DOHH2 (cell line): ENCODE results near the gene ARID3A.

ENCODE experiments used
- H3F3A ChIP-seq: fragments of 200-600 bp; sonication (generic), shearing (Covaris generic); 2 replicates; pipeline ENCODE4 v1.6.0; 2016; ENCODE audit warnings: antibody characterized with exemption, mild to moderate bottlenecking; ENCODE audit not compliant: control insufficient read depth, insufficient read depth
- H3K27ac ChIP-seq: fragments of 200-600 bp; sonication (generic); 2 replicates; pipeline ENCODE4 v1.5.1; 2014; ENCODE audit warnings: low read depth, mild to moderate bottlenecking, low read length, moderate library complexity
- H3K27me3 ChIP-seq: fragments of 200-600 bp; sonication (generic); 2 replicates; pipeline ENCODE4 v1.6.1; 2014; ENCODE audit warnings: mild to moderate bottlenecking, low read length, mixed read lengths; ENCODE audit not compliant: control insufficient read depth
- H3K36me3 ChIP-seq: fragments of 200-600 bp; sonication (generic); 2 replicates; pipeline ENCODE4 v1.6.1; 2014; ENCODE audit warnings: mild to moderate bottlenecking, low read length, moderate library complexity, mixed read lengths; ENCODE audit not compliant: control insufficient read depth
- H3K4me1 ChIP-seq: fragments of 200-600 bp; sonication (generic); 2 replicates; pipeline ENCODE4 v1.6.1; 2014; ENCODE audit warnings: mild to moderate bottlenecking, low read length, mixed read lengths; ENCODE audit not compliant: control insufficient read depth
- H3K4me2 ChIP-seq: fragments of 200-600 bp; sonication (generic); 2 replicates; pipeline ENCODE4 v1.6.0; 2014; ENCODE audit warnings: mild to moderate bottlenecking, low read length, moderate library complexity
- H3K4me3 ChIP-seq: fragments of 200-600 bp; sonication (generic); 2 replicates; pipeline ENCODE4 v1.5.1; 2014; ENCODE audit warnings: mild to moderate bottlenecking, low read length, mixed read lengths
- H3K79me2 ChIP-seq: fragments of 200-600 bp; sonication (generic); 2 replicates; pipeline ENCODE4 v1.6.1; 2014; ENCODE audit warnings: mild to moderate bottlenecking, low read length, mixed read lengths; ENCODE audit not compliant: control insufficient read depth
- H3K9me2 ChIP-seq: fragments of 200-600 bp; sonication (generic); replicated peaks from 2 replicates; pipeline ENCODE4 v1.6.1; 2014; ENCODE audit warnings: mild to moderate bottlenecking, low read length, mixed read lengths; ENCODE audit not compliant: control insufficient read depth
- H3K9me3 ChIP-seq: fragments of 200-600 bp; sonication (generic); 2 replicates; pipeline ENCODE4 v1.6.1; 2014; ENCODE audit warnings: antibody characterized with exemption, low read length, mixed read lengths; ENCODE audit not compliant: control insufficient read depth, insufficient read depth
- H4K20me1 ChIP-seq: fragments of 200-600 bp; sonication (generic); 2 replicates; pipeline ENCODE4 v1.6.0; 2014; ENCODE audit warnings: low read depth, mild to moderate bottlenecking, antibody characterized with exemption, low read length, moderate library complexity; ENCODE audit not compliant: control insufficient read depth, insufficient read depth
- CTCF ChIP-seq: fragments of 200-600 bp; sonication (generic); IDR thresholded peaks from one replicate; pipeline ENCODE4 v1.5.1; 2014; ENCODE audit warnings: antibody characterized with exemption, mild to moderate bottlenecking, low read depth, low read length; ENCODE audit not compliant: poor library complexity, severe bottlenecking
- EZH2phosphoT487 ChIP-seq: fragments of 200-600 bp; sonication (generic); IDR thresholded peaks from 2 replicates; pipeline ENCODE4 v1.6.1; 2017; ENCODE audit warnings: borderline replicate concordance, mild to moderate bottlenecking, antibody characterized with exemption, low read length, moderate library complexity, mixed read lengths

Gene ARID3A

GRCh38 chr19:1018932-1019615, 93.2 kb downstream of the ARID3A start:
- H3K4me1 ChIP-seq, result peaks cover 59% of the 10 kb centered on the region
- peaks cover 40% of the 10 kb centered on the region for H4K20me1 ChIP-seq
- peak overlapping the region; percentile 99 for H3K4me2 ChIP-seq
- TF ChIP-seq CTCF, result no peak
- TF ChIP-seq EZH2phosphoT487, result no peak
- H3K36me3 ChIP-seq, result peaks cover 61% of the 10 kb centered on the region
- peak overlapping the region; percentile 100 for H3K4me3 ChIP-seq
- no peak overlapping the region; the same call in 1 of the 2 replicates for H3K27ac ChIP-seq
- H3K9me3 ChIP-seq, result no peaks in the 10 kb centered on the region
- H3K9me2 ChIP-seq, result no peaks in the 10 kb centered on the region
- H3K79me2 ChIP-seq, result peaks cover 69% of the 10 kb centered on the region
- no peaks in the 10 kb centered on the region for H3K27me3 ChIP-seq
- H3F3A ChIP-seq, result peaks cover 15% of the 10 kb centered on the region

GRCh38 chr19:1019616-1019961, 93.8 kb downstream of the ARID3A start:
- Histone ChIP-seq H3F3A (peaks cover 17% of the 10 kb centered on the region), H3K27ac (peak overlapping the region; percentile 74), H3K79me2 (peaks cover 64% of the 10 kb centered on the region), H3K4me3 (peak overlapping the region; percentile 100), H3K36me3 (peaks cover 56% of the 10 kb centered on the region), H4K20me1 (peaks cover 40% of the 10 kb centered on the region), H3K9me3 (no peaks in the 10 kb centered on the region), H3K27me3 (no peaks in the 10 kb centered on the region), H3K4me1 (peaks cover 59% of the 10 kb centered on the region), H3K4me2 (peak overlapping the region; percentile 99), H3K9me2 (no peaks in the 10 kb centered on the region)
- TF ChIP-seq EZH2phosphoT487, result no peak

- H3K4me3 ChIP-seq, result peak overlapping the region; percentile 100
- peak overlapping the region; percentile 99 for H3K4me2 ChIP-seq
- H3K4me1 ChIP-seq, result peaks cover 59% of the 10 kb centered on the region
- TF ChIP-seq CTCF (no peak), EZH2phosphoT487 (no peak)
- H3K9me3 ChIP-seq, result no peaks in the 10 kb centered on the region
- peaks cover 40% of the 10 kb centered on the region for H4K20me1 ChIP-seq
- no peaks in the 10 kb centered on the region for H3K27me3 ChIP-seq
- H3K9me2 ChIP-seq, result no peaks in the 10 kb centered on the region
- peaks cover 57% of the 10 kb centered on the region for H3K79me2 ChIP-seq
- H3F3A ChIP-seq, result peaks cover 17% of the 10 kb centered on the region
- H3K27ac ChIP-seq, result peak overlapping the region; percentile 74
- H3K36me3 ChIP-seq, result peaks cover 49% of the 10 kb centered on the region
These were observed 94.4 kb downstream of the ARID3A start for GRCh38 chr19:1019980-1020867.
